NCI-H1105 treated with DMSO at 0.1 percent for 48 hours (cell line): ENCODE data around the gene SHROOM3.

ENCODE experiments used
- DNase-seq: peaks from one replicate; lab custom pipeline; 2025; lab: John Stamatoyannopoulos, UW

Gene SHROOM3

GRCh38 chr4:76821641-76822040 is 386.6 kb downstream of the SHROOM3 start:
- DNase-seq = no peak

DNA sequence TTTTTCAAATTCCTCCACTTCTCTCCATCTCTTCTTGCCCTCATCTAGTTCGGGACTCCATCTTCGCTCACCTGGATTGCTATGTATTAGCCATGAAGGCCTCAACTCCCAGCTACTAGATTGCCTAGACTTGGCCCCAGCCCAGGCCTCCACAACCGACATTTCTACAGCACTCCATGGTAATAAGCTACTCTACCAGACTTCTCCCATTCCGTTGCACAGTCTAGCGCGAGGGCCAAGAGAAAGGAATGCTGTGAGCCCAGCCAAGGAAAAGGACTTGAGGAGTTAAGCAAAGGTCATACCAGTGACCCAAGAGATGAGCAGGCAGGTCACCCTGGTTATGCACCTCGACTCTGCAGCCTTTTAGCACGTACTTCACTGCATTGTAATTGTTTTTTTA is 387.3 kb downstream of the SHROOM3 start:
- DNase-seq = no peak

- DNase-seq = no peak
Measured at GRCh38 chr4:76823495-76823894, 388.5 kb downstream of the SHROOM3 start.

DNA sequence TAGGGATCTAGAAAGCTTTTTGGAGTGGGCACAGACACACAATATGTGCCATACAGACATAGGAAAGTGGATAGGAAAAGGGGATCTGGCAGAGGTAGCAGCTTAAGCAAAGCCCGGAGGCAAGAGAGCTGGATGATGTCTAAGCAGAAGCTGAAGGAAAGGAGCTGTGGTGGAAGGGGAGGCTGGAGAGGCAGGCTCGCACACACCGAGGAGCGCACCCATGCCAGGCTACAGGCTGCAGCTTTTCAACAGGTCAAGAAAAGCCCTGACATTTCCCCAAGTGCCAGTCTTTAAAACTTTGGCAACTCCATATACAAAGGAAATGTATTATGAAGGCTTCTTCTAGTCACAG is 395.6 kb downstream of the SHROOM3 start:
- DNase-seq = no peak

- no peak for DNase-seq
Measured at GRCh38 chr4:76830964-76831703, 396.1 kb downstream of the SHROOM3 start.

- no peak for DNase-seq
Measured at GRCh38 chr4:76831711-76832373, 396.8 kb downstream of the SHROOM3 start.
